Stimulated activated CD4-positive, alpha-beta T cell treated with anti-CD3 and anti-CD28 coated beads, Interleukin-1b, Interleukin-23, amount 100 ng/mL, for 24 hours (primary cell): ENCODE results near the gene OVCA2.
A peak's percentile ranks its signal among the peaks of the same experiment; 100 is the strongest.

Experiments used
- DNase-seq, 4 experiments: peaks; one replicate each; pipeline ENCODE4 v3.0.0-alpha.2; 2020; ENCODE audit warnings: low read depth in 4 of 4, low spot score in 1 of 4

OVCA2 gene

DNA sequence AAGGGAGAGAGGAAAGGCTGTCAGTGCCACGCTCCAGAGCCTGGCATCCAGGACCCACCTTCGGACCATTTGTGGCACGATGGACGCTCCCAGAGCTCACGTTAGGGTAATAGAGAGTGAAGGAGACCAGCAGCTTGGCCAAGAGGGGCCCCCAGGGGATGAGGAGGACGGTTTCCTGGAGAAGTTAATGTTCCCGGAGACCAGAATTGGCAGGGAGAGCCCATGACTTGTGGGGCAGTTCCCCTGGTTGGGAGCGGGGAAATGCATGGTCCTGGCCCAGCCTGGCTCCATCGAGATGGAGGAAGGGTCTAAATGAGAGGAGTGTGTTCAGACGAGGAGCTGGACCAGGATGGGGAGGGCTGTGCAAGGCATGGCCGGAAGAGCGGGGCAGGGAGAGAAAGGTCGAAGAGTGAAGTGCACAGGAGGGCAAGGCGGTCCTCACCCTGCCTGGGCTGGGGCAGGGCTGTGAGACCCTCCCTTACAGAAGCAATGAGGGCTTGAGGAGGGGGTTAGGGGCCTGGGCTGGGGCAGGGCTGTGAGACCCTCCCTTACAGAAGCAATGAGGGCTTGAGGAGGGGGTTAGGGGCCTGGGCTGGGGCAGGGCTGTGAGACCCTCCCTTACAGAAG is 10.2 kb downstream of the OVCA2 start:
- no peak for DNase-seq

DNA sequence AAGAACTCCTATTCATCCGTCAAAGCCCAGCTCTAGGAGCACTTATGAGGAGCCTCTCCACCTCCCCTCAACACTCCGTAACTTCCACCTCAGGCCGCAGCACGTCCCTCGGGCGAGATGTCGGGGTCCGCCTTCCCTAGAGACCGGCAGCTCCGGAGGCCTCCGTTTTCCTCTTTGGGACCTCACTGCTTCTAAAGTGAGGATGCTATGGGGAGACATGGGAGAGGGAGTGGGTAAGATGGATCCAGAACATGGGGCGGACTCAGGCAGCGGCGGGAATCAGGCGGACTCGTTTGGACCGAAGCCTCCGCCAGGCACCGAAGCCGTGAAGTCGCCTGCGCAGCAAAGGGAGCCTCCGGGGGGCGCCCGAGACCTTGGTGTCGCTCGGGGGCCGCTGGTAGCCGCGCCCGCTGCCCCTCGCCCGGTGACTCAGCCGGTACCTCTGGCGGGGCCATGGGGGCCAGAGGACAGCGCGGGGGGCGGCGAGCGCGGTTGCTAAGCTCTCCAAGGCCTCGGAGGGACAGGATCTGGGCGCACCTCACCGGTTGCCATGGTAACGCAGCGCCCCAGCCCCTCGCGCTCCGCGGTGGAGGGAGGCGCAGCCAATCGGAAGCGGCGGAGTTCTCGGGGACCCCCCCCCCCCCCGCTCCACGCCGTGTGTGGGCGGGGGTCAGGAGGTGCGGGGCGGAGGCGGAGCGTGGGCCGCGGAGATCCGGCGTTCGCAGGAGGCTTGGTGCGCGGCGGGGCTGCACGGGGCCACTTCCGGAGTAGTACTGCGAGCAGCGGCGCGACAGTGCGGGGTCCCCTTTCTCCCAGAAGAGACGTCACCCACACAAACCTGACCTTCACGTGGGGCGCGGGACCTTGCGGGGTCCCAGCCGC is 11.8 kb downstream of the OVCA2 start:
- peak in 1 of 4 experiments; percentile 76 for DNase-seq

DNA sequence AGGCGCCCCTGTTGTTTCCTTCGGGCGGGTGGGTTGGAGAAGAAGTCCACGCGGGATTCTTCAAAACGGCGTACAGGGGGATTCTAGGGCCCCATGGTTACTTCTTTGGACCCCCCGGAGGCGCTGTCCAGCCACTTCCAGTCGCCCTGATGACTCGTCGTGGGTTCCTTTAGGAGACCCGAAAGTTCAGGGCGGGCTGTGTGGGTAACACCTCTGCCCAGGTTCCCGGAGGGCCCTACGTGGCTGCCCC is 12.4 kb downstream of the OVCA2 start:
- no peak for DNase-seq

DNA sequence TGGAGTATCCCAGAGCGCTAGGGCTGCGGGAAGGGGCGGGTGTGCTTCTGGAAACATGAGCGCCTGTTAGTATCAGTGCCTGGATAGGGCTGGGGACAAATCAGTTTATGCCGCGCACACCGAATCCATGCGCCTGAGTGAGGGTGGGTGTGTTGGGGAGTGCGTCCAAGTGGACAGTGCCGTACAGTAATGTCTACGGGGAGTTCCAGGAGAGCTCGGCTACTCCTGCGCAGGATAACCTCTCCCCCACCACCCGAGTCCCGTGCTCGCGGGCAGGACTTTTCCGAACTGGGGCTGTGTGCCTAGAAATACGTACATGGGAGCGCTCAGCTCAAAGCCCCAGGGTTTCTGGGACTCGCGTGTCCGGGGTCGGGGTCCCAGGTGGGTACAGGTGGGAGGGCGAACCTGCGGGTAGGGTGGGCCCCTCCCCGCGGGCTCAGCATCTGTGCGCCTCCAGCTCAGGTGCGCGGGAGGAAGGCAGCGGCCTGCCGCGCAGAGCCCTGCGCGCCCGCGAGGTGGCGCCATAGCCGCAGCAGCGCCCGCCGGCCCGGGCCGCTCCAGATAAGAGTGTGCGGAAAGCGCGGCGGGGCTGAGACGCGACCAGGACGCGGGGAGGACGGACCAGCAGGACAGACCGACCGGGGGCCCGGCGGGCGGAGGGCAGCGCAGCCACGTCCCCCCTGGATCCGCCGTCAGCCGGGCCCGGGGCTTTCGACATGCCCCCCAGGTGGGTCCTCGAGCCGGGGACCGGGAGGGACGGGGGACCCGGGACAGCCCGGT is 12.9 kb downstream of the OVCA2 start, which contains the start of gene HIC1:
Gene HIC1 (plus strand): TSS at position 592 of the 780 bp plus-strand sequence. CDS start 1,588 bp downstream, outside the sequence.
- peak in 2 of 4 experiments; percentile 64 to 70 for DNase-seq

DNA sequence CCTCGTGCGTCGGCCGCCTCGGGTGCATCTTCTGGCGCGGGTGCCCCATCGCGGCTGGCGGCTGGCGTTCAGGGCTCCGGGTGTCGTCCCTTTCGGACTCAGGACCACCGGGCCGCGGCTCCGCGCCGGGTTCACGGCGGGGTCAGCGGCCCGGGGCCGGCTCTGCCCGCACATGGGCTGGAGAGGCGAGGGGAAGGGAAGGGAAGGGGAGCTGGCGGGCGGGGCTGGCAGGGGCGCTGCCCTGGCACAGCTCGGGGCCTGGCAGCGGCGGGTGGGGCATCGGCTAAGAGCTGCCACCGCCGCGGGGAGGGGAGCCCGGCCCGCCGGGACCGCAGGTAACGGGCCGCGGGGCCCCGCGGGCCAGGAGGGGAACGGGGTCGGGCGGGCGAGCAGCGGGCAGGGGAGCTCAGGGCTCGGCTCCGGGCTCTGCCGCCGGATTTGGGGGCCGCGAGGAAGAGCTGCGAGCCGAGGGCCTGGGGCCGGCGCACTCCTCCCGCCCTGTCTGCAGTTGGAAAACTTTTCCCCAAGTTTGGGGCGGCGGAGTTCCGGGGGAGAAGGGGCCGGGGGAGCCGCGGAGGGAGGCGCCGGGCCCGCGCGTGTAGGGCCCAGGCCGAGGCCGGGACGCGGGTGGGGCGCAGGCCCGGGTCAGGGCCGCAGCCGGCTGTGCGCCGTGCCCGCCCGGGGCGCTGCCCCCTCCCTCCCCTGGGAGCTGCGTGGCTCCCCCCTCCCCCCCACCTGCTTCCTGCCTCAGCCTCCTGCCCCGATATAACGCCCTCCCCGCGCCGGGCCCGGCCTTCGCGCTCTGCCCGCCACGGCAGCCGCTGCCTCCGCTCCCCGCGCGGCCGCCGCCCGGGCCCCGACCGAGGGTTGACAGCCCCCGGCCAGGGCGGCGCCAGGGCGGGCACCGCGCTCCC is 13.7 kb downstream of the OVCA2 start:
- no peak for DNase-seq

DNA sequence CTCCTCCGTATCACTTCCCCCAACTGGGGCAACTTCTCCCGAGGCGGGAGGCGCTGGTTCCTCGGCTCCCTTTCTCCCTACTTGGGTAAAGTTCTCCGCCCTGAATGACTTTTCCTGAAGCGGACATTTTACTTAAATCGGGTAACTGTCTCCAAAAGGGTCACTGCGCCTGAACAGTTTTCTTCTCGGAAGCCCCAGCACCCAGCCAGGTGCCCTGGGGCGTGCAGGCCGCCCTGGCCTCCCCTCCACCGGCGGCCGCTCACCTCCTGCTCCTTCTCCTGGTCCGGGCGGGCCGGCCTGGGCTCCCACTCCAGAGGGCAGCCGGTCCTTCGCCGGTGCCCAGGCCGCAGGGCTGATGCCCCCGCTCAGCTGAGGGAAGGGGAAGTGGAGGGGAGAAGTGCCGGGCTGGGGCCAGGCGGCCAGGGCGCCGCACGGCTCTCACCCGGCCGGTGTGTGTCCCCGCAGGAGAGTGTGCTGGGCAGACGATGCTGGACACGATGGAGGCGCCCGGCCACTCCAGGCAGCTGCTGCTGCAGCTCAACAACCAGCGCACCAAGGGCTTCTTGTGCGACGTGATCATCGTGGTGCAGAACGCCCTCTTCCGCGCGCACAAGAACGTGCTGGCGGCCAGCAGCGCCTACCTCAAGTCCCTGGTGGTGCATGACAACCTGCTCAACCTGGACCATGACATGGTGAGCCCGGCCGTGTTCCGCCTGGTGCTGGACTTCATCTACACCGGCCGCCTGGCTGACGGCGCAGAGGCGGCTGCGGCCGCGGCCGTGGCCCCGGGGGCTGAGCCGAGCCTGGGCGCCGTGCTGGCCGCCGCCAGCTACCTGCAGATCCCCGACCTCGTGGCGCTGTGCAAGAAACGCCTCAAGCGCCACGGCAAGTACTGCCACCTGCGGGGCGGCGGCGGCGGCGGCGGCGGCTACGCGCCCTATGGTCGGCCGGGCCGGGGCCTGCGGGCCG is 14.7 kb downstream of the OVCA2 start:
- DNase-seq, result no peak

DNA sequence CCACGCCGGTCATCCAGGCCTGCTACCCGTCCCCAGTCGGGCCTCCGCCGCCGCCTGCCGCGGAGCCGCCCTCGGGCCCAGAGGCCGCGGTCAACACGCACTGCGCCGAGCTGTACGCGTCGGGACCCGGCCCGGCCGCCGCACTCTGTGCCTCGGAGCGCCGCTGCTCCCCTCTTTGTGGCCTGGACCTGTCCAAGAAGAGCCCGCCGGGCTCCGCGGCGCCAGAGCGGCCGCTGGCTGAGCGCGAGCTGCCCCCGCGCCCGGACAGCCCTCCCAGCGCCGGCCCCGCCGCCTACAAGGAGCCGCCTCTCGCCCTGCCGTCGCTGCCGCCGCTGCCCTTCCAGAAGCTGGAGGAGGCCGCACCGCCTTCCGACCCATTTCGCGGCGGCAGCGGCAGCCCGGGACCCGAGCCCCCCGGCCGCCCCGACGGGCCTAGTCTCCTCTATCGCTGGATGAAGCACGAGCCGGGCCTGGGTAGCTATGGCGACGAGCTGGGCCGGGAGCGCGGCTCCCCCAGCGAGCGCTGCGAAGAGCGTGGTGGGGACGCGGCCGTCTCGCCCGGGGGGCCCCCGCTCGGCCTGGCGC is 15.4 kb downstream of the OVCA2 start:
- no peak for DNase-seq

DNA sequence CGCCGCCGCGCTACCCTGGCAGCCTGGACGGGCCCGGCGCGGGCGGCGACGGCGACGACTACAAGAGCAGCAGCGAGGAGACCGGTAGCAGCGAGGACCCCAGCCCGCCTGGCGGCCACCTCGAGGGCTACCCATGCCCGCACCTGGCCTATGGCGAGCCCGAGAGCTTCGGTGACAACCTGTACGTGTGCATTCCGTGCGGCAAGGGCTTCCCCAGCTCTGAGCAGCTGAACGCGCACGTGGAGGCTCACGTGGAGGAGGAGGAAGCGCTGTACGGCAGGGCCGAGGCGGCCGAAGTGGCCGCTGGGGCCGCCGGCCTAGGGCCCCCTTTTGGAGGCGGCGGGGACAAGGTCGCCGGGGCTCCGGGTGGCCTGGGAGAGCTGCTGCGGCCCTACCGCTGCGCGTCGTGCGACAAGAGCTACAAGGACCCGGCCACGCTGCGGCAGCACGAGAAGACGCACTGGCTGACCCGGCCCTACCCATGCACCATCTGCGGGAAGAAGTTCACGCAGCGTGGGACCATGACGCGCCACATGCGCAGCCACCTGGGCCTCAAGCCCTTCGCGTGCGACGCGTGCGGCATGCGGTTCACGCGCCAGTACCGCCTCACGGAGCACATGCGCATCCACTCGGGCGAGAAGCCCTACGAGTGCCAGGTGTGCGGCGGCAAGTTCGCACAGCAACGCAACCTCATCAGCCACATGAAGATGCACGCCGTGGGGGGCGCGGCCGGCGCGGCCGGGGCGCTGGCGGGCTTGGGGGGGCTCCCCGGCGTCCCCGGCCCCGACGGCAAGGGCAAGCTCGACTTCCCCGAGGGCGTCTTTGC is 16.2 kb downstream of the OVCA2 start:
- DNase-seq, result no peak

DNA sequence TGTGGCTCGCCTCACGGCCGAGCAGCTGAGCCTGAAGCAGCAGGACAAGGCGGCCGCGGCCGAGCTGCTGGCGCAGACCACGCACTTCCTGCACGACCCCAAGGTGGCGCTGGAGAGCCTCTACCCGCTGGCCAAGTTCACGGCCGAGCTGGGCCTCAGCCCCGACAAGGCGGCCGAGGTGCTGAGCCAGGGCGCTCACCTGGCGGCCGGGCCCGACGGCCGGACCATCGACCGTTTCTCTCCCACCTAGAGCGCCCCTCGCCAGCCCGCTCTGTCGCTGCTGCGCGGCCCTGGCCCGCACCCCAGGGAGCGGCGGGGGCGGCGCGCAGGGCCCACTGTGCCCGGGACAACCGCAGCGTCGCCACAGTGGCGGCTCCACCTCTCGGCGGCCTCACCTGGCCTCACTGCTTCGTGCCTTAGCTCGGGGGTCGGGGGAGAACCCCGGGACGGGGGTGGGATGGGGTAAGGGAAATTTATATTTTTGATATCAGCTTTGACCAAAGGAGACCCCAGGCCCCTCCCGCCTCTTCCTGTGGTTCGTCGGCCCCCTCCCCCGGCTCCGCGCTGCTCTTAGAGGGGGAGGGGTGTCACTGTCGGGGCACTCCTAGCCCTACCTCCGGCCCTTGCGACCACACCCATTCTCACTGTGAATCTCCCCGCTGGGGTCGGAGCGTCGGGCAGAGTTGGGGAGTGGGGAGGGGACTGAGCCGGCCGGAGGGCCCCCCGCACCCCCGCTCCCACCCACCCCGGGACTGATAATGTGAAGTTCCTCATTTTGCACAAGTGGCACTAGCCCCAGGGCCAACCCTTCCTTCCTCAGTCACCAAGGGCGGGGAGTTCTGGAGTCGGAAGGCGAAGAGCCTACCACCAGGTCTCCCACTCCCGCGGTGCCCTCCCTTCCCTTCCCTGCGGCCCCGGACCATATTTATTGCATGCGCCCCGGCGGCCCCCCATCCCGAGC is 17.0 kb downstream of the OVCA2 start:
- DNase-seq, result no peak

DNA sequence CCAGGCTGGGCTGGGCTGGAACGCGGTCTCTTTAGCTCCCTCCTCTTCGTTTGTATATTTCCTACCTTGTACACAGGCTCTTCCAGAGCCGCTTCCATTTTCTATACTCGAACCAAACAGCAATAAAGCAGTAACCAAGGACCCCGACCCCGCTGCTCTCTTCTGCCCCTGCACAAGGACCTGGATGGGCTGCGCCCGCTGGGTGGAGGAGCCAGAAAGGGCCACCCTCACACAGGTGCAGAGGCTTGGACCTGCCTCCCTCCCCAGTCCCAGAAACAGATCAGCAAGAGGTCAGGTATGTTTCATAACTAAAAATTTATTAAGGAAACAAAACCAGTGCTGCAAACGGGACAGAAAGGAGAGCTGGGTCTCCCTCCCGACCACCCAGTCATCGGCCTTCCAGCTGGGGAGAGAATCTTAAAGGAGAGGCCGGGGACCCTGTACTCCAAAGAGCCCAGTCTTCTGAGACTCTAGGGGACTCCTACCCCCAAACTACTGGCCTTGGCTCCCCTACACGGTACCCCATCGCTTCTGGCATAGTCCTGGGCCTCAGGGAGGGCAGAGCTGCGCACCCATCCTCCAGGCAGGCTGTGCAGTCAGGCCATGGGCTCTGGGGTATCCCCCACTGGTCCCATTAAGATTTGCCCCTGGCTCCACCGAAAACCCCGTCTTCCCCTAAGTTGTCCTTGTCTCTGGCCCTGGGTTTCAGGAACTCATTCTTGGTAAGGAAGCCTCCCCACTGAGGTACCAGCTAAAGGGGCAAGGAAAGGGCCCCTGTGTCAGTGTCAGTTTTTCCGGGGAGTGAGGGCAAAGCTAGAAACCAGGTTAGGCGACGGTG is 17.9 kb downstream of the OVCA2 start:
- no peak for DNase-seq

DNA sequence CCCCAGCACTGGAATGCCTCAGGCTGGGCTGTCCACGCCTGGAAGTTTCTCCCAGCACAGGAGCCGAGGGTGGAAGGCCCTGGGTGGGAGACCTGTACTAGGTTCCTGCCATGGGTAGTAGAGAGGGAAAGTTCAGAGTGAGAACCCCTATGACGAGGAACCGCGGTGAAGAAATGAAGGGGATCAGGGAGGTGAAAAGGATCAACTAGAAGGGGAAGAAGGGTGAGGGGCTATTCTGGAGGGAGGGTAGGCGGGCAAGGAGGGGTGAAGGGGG is 18.5 kb downstream of the OVCA2 start:
- no peak for DNase-seq

DNA sequence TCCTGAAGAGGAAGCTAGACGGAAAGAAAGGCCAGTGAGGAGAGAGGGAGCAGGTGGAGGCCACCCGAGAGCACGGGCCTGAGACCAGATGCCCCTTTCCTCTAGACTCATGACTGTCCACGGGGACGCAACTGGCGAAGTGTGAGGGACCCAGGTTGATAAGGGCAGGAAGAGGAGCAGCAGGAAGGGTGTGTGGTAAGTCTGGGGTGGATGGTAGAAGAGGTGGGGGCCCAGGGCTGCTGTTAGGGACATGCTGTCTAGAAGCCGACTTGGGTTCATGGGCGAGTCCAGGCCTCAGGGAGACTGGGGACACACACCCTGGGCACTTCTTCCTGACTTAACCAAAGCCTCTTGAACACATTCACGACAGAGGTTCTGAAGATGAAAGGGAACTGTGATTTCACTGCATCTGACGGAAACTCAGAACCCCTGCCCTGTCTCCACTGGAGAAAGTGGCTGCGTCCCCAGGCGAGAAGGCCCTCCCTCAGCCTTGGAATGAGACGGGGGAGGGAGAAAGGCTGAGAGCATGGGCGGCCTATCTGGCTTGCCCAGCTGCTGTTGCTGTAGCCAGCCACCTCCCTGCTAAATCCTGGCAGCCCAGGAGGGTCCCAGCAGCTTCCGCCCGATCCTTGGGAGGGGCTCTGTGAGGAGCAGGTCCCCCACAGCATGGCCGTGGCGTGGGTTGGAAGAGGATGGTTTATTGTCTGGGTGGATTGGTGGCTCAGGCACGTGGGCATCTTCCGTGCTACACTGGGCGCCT is 19.0 kb downstream of the OVCA2 start:
- DNase-seq, result no peak

DNA sequence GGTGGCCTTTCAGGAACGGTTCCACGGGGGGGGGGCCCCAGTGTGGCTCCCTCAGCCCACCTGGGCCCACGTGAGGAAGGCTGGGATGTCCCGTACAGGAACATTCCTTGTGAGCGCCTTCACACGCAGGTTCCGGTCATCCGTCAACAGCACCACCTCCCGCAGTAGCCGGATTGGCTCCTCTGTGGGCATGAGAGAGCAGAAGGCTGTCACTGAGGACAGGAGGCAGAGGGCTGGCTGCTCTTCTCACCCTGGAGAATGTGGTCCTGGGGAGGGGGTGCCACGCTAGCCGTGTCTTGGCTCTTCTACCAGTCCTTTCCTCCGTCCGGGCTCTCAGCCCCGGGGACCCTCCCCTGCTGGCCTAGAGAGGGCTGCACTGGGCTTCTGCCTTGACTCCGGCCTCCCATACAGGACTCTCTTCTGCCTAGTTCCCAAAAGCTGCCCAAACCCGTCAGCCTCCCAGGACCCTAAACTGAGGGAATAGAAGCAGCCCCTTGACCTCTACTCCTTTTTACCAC is 19.7 kb downstream of the OVCA2 start:
- DNase-seq, result no peak

DNA sequence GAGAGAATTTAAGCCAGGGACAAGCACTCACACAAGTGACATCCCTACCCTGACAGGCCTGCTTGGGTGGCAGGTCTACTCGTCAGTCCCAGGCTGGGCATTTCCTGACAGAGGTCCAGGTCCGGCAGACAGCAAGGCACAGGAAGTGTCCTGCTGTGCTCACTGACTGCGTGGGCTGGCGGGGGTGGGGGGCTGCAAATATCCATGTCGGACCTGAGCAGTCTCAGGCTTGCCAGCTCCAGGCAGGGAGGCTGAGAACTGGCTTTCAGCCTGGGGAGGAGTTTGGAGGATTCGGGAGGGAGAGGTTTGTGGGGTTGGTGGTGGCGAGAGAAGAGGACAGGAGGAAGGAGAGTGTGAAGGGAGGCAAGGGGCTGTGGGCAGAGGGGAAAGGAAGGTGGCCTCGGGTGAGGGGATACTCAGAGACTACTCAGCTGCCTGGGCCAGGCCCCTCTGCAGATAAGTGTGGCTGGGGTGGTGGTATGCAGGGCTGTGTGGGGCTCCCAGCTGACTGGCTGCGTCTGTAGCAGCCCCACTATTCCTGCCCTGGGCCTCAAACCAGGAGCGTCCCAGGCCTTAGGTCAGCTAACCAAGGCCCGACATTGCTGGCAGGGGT is 20.9 kb downstream of the OVCA2 start:
- no peak for DNase-seq
